ENCODE data around the gene PAX6.

The PAX6 gene

GRCh38 chr11:31810779-31811647 lies at the start of gene PAX6:
Gene PAX6 (minus strand): TSS chr11:31811322. CDS start chr11:31806411, 4,911 bp downstream.
- DNase-seq (ENCODE audit: low read depth), result no peak

GRCh38 chr11:31860391-31860790 lies 49.3 kb upstream of the PAX6 start:
- DNase-seq (ENCODE audit: low read depth), result no peak

- DNase-seq (ENCODE audit: low read depth), result no peak
Observed at GRCh38 chr11:31856248-31856647, 45.1 kb upstream of the PAX6 start.

GRCh38 chr11:31855466-31855865 lies 44.3 kb upstream of the PAX6 start:
- no peak for DNase-seq (ENCODE audit: low read depth)

- no peak for DNase-seq (ENCODE audit: low read depth)
Observed at GRCh38 chr11:31850365-31850764, 39.2 kb upstream of the PAX6 start.

- DNase-seq (ENCODE audit: low read depth), result no peak
Observed at GRCh38 chr11:31847761-31848160, 36.6 kb upstream of the PAX6 start.

GRCh38 chr11:31845331-31845730 lies 34.2 kb upstream of the PAX6 start:
- DNase-seq (ENCODE audit: low read depth), result no peak

- no peak for DNase-seq (ENCODE audit: low read depth)
Observed at GRCh38 chr11:31844351-31844750, 33.2 kb upstream of the PAX6 start.

GRCh38 chr11:31841435-31841834 lies 30.3 kb upstream of the PAX6 start:
- no peak for DNase-seq (ENCODE audit: low read depth)

GRCh38 chr11:31834237-31834636 lies 23.1 kb upstream of the PAX6 start:
- DNase-seq (ENCODE audit: low read depth), result no peak

GRCh38 chr11:31830406-31830805 lies 19.3 kb upstream of the PAX6 start:
- no peak for DNase-seq (ENCODE audit: low read depth)

GRCh38 chr11:31828217-31828616 lies 17.1 kb upstream of the PAX6 start:
- no peak for DNase-seq (ENCODE audit: low read depth)

- no peak for DNase-seq (ENCODE audit: low read depth)
Observed at GRCh38 chr11:31827455-31828206, 16.5 kb upstream of the PAX6 start.

GRCh38 chr11:31826536-31827438 lies 15.7 kb upstream of the PAX6 start:
- DNase-seq (ENCODE audit: low read depth), result no peak

- DNase-seq (ENCODE audit: low read depth), result no peak
Observed at GRCh38 chr11:31825838-31826484, 14.8 kb upstream of the PAX6 start.

GRCh38 chr11:31824879-31825837 lies 14.0 kb upstream of the PAX6 start:
- no peak for DNase-seq (ENCODE audit: low read depth)

GRCh38 chr11:31824332-31824878 lies 13.3 kb upstream of the PAX6 start:
- no peak for DNase-seq (ENCODE audit: low read depth)

GRCh38 chr11:31823644-31824331 lies 12.7 kb upstream of the PAX6 start:
- DNase-seq (ENCODE audit: low read depth), result no peak

- DNase-seq (ENCODE audit: low read depth), result no peak
Observed at GRCh38 chr11:31822927-31823643, 12.0 kb upstream of the PAX6 start.

Data from activated gamma-delta T cell treated with anti-CD3 and anti-CD28 coated beads, Interleukin-2, amount 50 U/mL, for 16 hours (primary cell).